Upper lobe of left lung (tissue), 4 donors: ENCODE data around the gene NT5C2.

Source experiments
- CTCF ChIP-seq, 6 experiments: fragments of 450-650 bp in 4 of 6; fragments of 200-600 bp in 2 of 6; sonication (generic) in 2 of 6; IDR thresholded peaks; one replicate each; pipeline ENCODE4 v1.5.1; 2016 to 2019; ENCODE audit warnings: antibody characterized with exemption in 6 of 6
- EP300 ChIP-seq, 4 donors: sonication (generic); formaldehyde crosslinking; IDR thresholded peaks; one replicate each; pipeline ENCODE4 v1.5.1; 2017; ENCODE audit warnings: antibody characterized with exemption in 4 of 4, control low read depth in 2 of 4
- POLR2A ChIP-seq, 4 donors: fragments of 450-650 bp; IDR thresholded peaks; one replicate each; pipeline ENCODE4 v1.5.1; 2016 to 2017; ENCODE audit warnings: antibody characterized with exemption in 4 of 4, mild to moderate bottlenecking in 2 of 4

GRCh38 chr10:103125323-103126267, 67.5 kb downstream of the NT5C2 start:
- TF ChIP-seq CTCF (IDR thresholded peaks at IDR 0.05) (no peak), POLR2A (IDR thresholded peaks at IDR 0.05) (no peak), EP300 (IDR thresholded peaks at IDR 0.05) (no peak)
